Smooth muscle cell (in vitro differentiated cells): ENCODE results near the gene GPALPP1. TPM values are rescaled to one million over a fixed set of nuclear protein-coding genes. Genes with fewer than 3 reads are reported as not detected.

Experiments used
- DNase-seq: peaks from one replicate; lab custom pipeline; 2025; ENCODE audit not compliant: unreplicated experiment; lab: John Stamatoyannopoulos, UW
- H2AFZ ChIP-seq: fragments of 200-600 bp; sonication (generic); 2 replicates; pipeline ENCODE4 v1.6.0; 2016; ENCODE audit warnings: antibody characterized with exemption, low read depth, mild to moderate bottlenecking
- H3F3A ChIP-seq: fragments of 200-600 bp; sonication (generic); 2 replicates; pipeline ENCODE4 v1.6.0; 2017; ENCODE audit warnings: antibody characterized with exemption, low read depth
- H3K27ac ChIP-seq: fragments of 200-600 bp; sonication (generic); 2 replicates; pipeline ENCODE4 v1.5.1; 2016; ENCODE audit warnings: low read depth, mild to moderate bottlenecking
- H3K27me3 ChIP-seq: fragments of 200-600 bp; sonication (generic); 2 replicates; pipeline ENCODE4 v1.6.1; 2016; ENCODE audit warnings: low read depth, mild to moderate bottlenecking
- H3K36me3 ChIP-seq: fragments of 200-600 bp; sonication (generic); 2 replicates; pipeline ENCODE4 v1.5.1; 2016; ENCODE audit warnings: low read depth
- H3K4me1 ChIP-seq: fragments of 200-600 bp; sonication (generic); 2 replicates; pipeline ENCODE4 v1.5.1; 2016; ENCODE audit warnings: low read depth
- H3K4me2 ChIP-seq: fragments of 200-600 bp; sonication (generic); 2 replicates; pipeline ENCODE4 v1.6.0; 2016; ENCODE audit warnings: mild to moderate bottlenecking
- H3K4me3 ChIP-seq: fragments of 200-600 bp; sonication (generic); 2 replicates; pipeline ENCODE4 v1.5.1; 2016; ENCODE audit warnings: mild to moderate bottlenecking
- H3K79me2 ChIP-seq: fragments of 200-600 bp; sonication (generic); 2 replicates; pipeline ENCODE4 v1.6.0; 2016; ENCODE audit warnings: low read depth, mild to moderate bottlenecking
- H3K9ac ChIP-seq: fragments of 200-600 bp; sonication (generic); 2 replicates; pipeline ENCODE4 v1.6.0; 2016; ENCODE audit warnings: low read depth
- H3K9me3 ChIP-seq: fragments of 200-600 bp; sonication (generic); replicated peaks from 2 replicates; pipeline ENCODE4 v1.5.1; 2016; ENCODE audit warnings: low read depth
- H4K20me1 ChIP-seq: fragments of 200-600 bp; sonication (generic); 2 replicates; pipeline ENCODE4 v1.6.0; 2016; ENCODE audit warnings: low read depth
- WGBS: methylation state at CpG from one replicate; pipeline ENCODE4 v1.1.7; 2016; ENCODE audit warnings: low lambda C conversion rate; 5-methylcytosine and 5-hydroxymethylcytosine counted together
- polyA plus RNA-seq: library from polyadenylated mRNA; unstranded; fragments of >200 nt; fragmentation: Nextera tagmentation; extraction: Ambion mirVana; gene quantifications from 2 replicates; pipeline ENCODE4 v1.2.1, GENCODE V29; 2016
- total RNA-seq: library from RNA; depleted of rRNA; stranded (reverse); fragments of >200 nt; gene quantifications from 2 replicates; pipeline ENCODE4 v1.2.3, GENCODE V29; 2014
- TF ChIP-seq, protein P1 (sequence below): fragments of 200-600 bp; sonication (generic); IDR thresholded peaks from 2 replicates; pipeline ENCODE4 v1.5.1; 2017; ENCODE audit warnings: borderline replicate concordance, mild to moderate bottlenecking, antibody characterized with exemption; ENCODE audit not compliant: insufficient read depth, poor library complexity, severe bottlenecking

The GPALPP1 gene
- total and polyA plus RNA-seq, 2 experiments from 2014 or later: 11.1 to 23.1 TPM

- Histone ChIP-seq H3K4me3 (no peak overlapping the region), H3K9me3 (no peaks in the 10 kb centered on the region), H3K4me1 (no peaks in the 10 kb centered on the region), H3K79me2 (peaks cover 3% of the 10 kb centered on the region), H3K9ac (no peak overlapping the region), H3K27me3 (no peaks in the 10 kb centered on the region), H3K36me3 (peaks cover 16% of the 10 kb centered on the region), H4K20me1 (no peaks in the 10 kb centered on the region), H3F3A (no peaks in the 10 kb centered on the region), H3K4me2 (no peak overlapping the region), H3K27ac (no peak overlapping the region), H2AFZ (no peak overlapping the region)
- TF ChIP-seq, protein P1, sequence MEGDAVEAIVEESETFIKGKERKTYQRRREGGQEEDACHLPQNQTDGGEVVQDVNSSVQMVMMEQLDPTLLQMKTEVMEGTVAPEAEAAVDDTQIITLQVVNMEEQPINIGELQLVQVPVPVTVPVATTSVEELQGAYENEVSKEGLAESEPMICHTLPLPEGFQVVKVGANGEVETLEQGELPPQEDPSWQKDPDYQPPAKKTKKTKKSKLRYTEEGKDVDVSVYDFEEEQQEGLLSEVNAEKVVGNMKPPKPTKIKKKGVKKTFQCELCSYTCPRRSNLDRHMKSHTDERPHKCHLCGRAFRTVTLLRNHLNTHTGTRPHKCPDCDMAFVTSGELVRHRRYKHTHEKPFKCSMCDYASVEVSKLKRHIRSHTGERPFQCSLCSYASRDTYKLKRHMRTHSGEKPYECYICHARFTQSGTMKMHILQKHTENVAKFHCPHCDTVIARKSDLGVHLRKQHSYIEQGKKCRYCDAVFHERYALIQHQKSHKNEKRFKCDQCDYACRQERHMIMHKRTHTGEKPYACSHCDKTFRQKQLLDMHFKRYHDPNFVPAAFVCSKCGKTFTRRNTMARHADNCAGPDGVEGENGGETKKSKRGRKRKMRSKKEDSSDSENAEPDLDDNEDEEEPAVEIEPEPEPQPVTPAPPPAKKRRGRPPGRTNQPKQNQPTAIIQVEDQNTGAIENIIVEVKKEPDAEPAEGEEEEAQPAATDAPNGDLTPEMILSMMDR: no peak
- DNase-seq: no peak
- WGBS: 95% methylated on average over 2 of the region's 2 CpGs
Measured at GRCh38 chr13:45004096-45004495, 14.8 kb downstream of the GPALPP1 start.

GRCh38 chr13:45007225-45007624, 17.9 kb downstream of the GPALPP1 start:
- H3K9me3 ChIP-seq: no peaks in the 10 kb centered on the region
- no peaks in the 10 kb centered on the region for H3F3A ChIP-seq
- H3K27ac ChIP-seq: no peak overlapping the region
- no peak overlapping the region for H3K9ac ChIP-seq
- no peaks in the 10 kb centered on the region for H3K27me3 ChIP-seq
- H3K4me3 ChIP-seq: no peak overlapping the region
- H2AFZ ChIP-seq: no peak overlapping the region
- no peak for DNase-seq
- H3K4me2 ChIP-seq: no peak overlapping the region
- no peaks in the 10 kb centered on the region for H4K20me1 ChIP-seq
- H3K36me3 ChIP-seq: peaks cover 20% of the 10 kb centered on the region
- H3K4me1 ChIP-seq: no peaks in the 10 kb centered on the region
- TF ChIP-seq, protein P1: no peak
- H3K79me2 ChIP-seq: no peaks in the 10 kb centered on the region

GRCh38 chr13:45007823-45008222, 18.5 kb downstream of the GPALPP1 start:
- H3K36me3 ChIP-seq: peaks cover 20% of the 10 kb centered on the region

DNA sequence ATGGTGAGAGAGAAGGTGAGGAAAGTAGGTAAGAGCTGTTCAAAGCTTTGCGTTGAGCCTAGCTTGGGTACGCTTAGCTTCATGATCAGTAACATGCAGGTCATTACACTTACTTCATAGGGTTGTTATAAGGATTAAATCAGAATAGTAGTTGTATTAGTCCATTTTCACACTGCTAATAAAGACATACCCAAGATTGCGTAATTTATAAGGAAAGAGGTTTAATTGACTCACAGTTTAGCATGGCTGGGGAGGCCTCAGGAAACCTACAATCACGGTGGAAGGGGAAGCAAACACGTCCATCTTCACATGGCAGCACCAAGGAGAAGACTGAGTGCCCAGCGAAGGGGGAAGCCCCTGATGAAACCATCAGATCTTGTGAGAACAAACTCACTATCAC, 21.9 kb downstream of the GPALPP1 start:
- Histone ChIP-seq H3K4me2 (no peak overlapping the region), H3K9me3 (no peaks in the 10 kb centered on the region), H3K4me3 (no peak overlapping the region), H3F3A (no peaks in the 10 kb centered on the region), H2AFZ (no peak overlapping the region), H3K36me3 (peaks cover 14% of the 10 kb centered on the region), H4K20me1 (no peaks in the 10 kb centered on the region), H3K9ac (no peak overlapping the region), H3K27me3 (no peaks in the 10 kb centered on the region), H3K27ac (no peak overlapping the region), H3K79me2 (no peaks in the 10 kb centered on the region), H3K4me1 (no peaks in the 10 kb centered on the region)
- over 99% methylated on average over 6 of the region's 6 CpGs for WGBS
- TF ChIP-seq, protein P1: no peak
- no peak for DNase-seq

More at GRCh38 chr13:45007823-45008222, 18.5 kb downstream of the GPALPP1 start:
- Histone ChIP-seq H3K9me3 (no peaks in the 10 kb centered on the region), H3K27ac (no peak overlapping the region), H3K79me2 (no peaks in the 10 kb centered on the region), H2AFZ (no peak overlapping the region), H4K20me1 (no peaks in the 10 kb centered on the region), H3K4me1 (no peaks in the 10 kb centered on the region), H3K4me2 (no peak overlapping the region), H3K27me3 (no peaks in the 10 kb centered on the region), H3K4me3 (no peak overlapping the region), H3K9ac (no peak overlapping the region), H3F3A (no peaks in the 10 kb centered on the region)
- WGBS: 93% methylated on average over 1 of the region's 1 CpG
- TF ChIP-seq, protein P1: no peak
- no peak for DNase-seq
